GM12873 (cell line): ENCODE data around the gene PARVG.

Source experiments
- CTCF ChIP-seq: IDR thresholded peaks from 2 replicates; pipeline ENCODE4 v1.5.1; 2012; ENCODE audit warnings: low read depth, mild to moderate bottlenecking, moderate library complexity, low read length, control low read depth; ENCODE audit not compliant: insufficient read depth; ENCODE audit errors: missing control alignments

Gene PARVG

GRCh38 chr22:44242946-44243724 is 62.4 kb downstream of the PARVG start:
- TF ChIP-seq CTCF, result no peak

- no peak for TF ChIP-seq CTCF
These were observed 63.0 kb downstream of the PARVG start for GRCh38 chr22:44243761-44244160.

- no peak for TF ChIP-seq CTCF
These were observed 63.6 kb downstream of the PARVG start for GRCh38 chr22:44244265-44244822.

- TF ChIP-seq CTCF, result no peak
These were observed 64.7 kb downstream of the PARVG start for GRCh38 chr22:44245438-44245837.

- no peak for TF ChIP-seq CTCF
These were observed 65.1 kb downstream of the PARVG start for GRCh38 chr22:44245867-44246266.

- no peak for TF ChIP-seq CTCF
These were observed 66.0 kb downstream of the PARVG start for GRCh38 chr22:44246615-44247326.

GRCh38 chr22:44247346-44247745 is 66.6 kb downstream of the PARVG start:
- no peak for TF ChIP-seq CTCF
